SK-N-SH treated with all-trans-retinoic acid at 6 μM for 48 hours (cell line): ENCODE data around the gene PTOV1.

Source experiments
- CREB5 ChIP-seq: fragments of 250-450 bp; sonication (Bioruptor Pico); IDR thresholded peaks from 2 replicates; pipeline ENCODE4 v1.5.1; 2020; ENCODE audit warnings: low read depth, mild to moderate bottlenecking, moderate library complexity
- OSR1 ChIP-seq: fragments of 250-450 bp; sonication (Bioruptor Pico); IDR thresholded peaks from 2 replicates; pipeline ENCODE4 v1.8.0; 2022; ENCODE audit warnings: moderate library complexity, mild to moderate bottlenecking, inconsistent platforms
- PATZ1 ChIP-seq: fragments of 250-450 bp; sonication (Bioruptor Pico); IDR thresholded peaks from 2 replicates; pipeline ENCODE4 v1.8.0; 2020; ENCODE audit warnings: mild to moderate bottlenecking, moderate library complexity, borderline replicate concordance
- PPARA ChIP-seq: fragments of 250-450 bp; sonication (Bioruptor Pico); IDR thresholded peaks from 2 replicates; pipeline ENCODE4 v1.5.0; 2020; ENCODE audit warnings: mild to moderate bottlenecking, borderline replicate concordance
- TSHZ2 ChIP-seq: fragments of 250-450 bp; sonication (Bioruptor Pico); IDR thresholded peaks from 2 replicates; pipeline ENCODE4 v1.5.0; 2020; ENCODE audit warnings: mild to moderate bottlenecking, moderate library complexity
- ZC3H10 ChIP-seq: fragments of 250-450 bp; sonication (Bioruptor Pico); IDR thresholded peaks from 2 replicates; pipeline ENCODE4 v1.5.1; 2021; ENCODE audit warnings: mild to moderate bottlenecking, moderate library complexity
- ZFP30 ChIP-seq: fragments of 450-650 bp; formaldehyde crosslinking; IDR thresholded peaks from 2 replicates; pipeline ENCODE4 v1.5.0; 2022; ENCODE audit warnings: mild to moderate bottlenecking, moderate library complexity

GRCh38 chr19:49844138-49845095 is 6.5 kb upstream of the PTOV1 start:
- TF ChIP-seq ZFP30 (CRISPR knock-in tag) (no peak), TSHZ2 (CRISPR knock-in tag) (no peak), ZC3H10 (CRISPR knock-in tag) (no peak), PATZ1 (CRISPR knock-in tag) (no peak), PPARA (CRISPR knock-in tag) (no peak), CREB5 (CRISPR knock-in tag) (no peak), OSR1 (CRISPR knock-in tag) (no peak)
